Esophagus muscularis mucosa (tissue), 3 donors: ENCODE results near the gene API5.

Source experiments
- EP300 ChIP-seq: sonication (generic); formaldehyde crosslinking; IDR thresholded peaks from one replicate; pipeline ENCODE4 v1.6.1; 2017; ENCODE audit warnings: antibody characterized with exemption
- TF ChIP-seq, protein P1 (sequence below), 3 experiments: fragments of 200-600 bp in 2 of 3; fragments of 450-650 bp in 1 of 3; sonication (generic) in 2 of 3; IDR thresholded peaks; one replicate each; pipeline ENCODE4 v1.5.1; 2017 to 2019; ENCODE audit warnings: antibody characterized with exemption in 3 of 3, mild to moderate bottlenecking in 2 of 3, moderate library complexity in 1 of 3

DNA sequence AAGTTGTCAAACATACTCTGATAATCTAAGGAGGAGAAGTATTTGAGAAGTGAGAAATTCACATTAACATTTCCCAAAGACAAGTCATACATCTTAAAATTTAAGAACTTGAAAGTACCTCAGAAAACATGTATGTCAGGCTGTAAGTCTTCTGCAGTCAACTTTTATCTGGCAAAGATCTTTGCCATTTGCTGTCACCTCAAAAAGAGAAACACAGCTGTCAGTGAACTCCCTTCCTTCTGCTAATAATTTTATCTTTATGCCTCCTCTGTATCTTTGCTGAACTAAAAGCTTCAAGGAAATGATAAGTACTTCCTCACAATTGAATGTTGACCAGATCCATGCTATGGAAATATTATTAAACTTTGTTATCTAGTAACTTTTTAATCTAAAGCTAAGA lies 65.6 kb downstream of the API5 start:
- TF ChIP-seq, protein P1, sequence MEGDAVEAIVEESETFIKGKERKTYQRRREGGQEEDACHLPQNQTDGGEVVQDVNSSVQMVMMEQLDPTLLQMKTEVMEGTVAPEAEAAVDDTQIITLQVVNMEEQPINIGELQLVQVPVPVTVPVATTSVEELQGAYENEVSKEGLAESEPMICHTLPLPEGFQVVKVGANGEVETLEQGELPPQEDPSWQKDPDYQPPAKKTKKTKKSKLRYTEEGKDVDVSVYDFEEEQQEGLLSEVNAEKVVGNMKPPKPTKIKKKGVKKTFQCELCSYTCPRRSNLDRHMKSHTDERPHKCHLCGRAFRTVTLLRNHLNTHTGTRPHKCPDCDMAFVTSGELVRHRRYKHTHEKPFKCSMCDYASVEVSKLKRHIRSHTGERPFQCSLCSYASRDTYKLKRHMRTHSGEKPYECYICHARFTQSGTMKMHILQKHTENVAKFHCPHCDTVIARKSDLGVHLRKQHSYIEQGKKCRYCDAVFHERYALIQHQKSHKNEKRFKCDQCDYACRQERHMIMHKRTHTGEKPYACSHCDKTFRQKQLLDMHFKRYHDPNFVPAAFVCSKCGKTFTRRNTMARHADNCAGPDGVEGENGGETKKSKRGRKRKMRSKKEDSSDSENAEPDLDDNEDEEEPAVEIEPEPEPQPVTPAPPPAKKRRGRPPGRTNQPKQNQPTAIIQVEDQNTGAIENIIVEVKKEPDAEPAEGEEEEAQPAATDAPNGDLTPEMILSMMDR (IDR thresholded peaks at IDR 0.05): no peak
- TF ChIP-seq EP300: no peak
